ENCODE data around the gene NUMBL. TPM values are rescaled to one million over a fixed set of nuclear protein-coding genes. Genes with fewer than 3 reads are reported as not detected.

NUMBL gene
- total and polyA plus RNA-seq, 4 donors = 9.8 to 95.4 (median 61.0) TPM

GRCh38 chr19:40619333-40620160 lies 70.9 kb downstream of the NUMBL start:
- DNase-seq (no peak), ATAC-seq (ENCODE audit: low FRiP score) (no peak)
- no peak overlapping the region for H3K4me3 ChIP-seq (ENCODE audit: low read length in 2 of 2)
- H3K27ac ChIP-seq (ENCODE audit: low read depth in 1 of 2, low read length in 2 of 2) = no peak overlapping the region
- no peaks in the 10 kb centered on the region for H3K9me3 ChIP-seq (ENCODE audit: control insufficient read depth, low read length)
- peaks cover 0 to 10% of the 10 kb centered on the region in 2 donors for H3K36me3 ChIP-seq (ENCODE audit: control insufficient read depth in 1 of 2, insufficient read depth in 2 of 2, low read length in 1 of 2)
- H3K27me3 ChIP-seq (ENCODE audit: control insufficient read depth in 1 of 2, insufficient read depth in 2 of 2, low read length in 1 of 2) = no peaks in the 10 kb centered on the region
- intact Hi-C loops (cut with DNase I) = no loop called here
- no peaks in the 10 kb centered on the region for H3K4me1 ChIP-seq (ENCODE audit: control insufficient read depth in 1 of 2, insufficient read depth in 2 of 2, low read length in 2 of 2)
- WGBS, 2 donors = 68 to 74% methylated on average over 11 of the region's 11 CpGs

- intact Hi-C loops (cut with DNase I) = no loop called here
- no peaks in the 10 kb centered on the region for H3K4me1 ChIP-seq (ENCODE audit: control insufficient read depth in 1 of 2, insufficient read depth in 2 of 2, low read length in 2 of 2)
Observed at GRCh38 chr19:40617961-40618360, 72.5 kb downstream of the NUMBL start.

GRCh38 chr19:40616941-40617340 lies 73.5 kb downstream of the NUMBL start:
- Histone ChIP-seq H3K27me3 (ENCODE audit: control insufficient read depth in 1 of 2, insufficient read depth in 2 of 2, low read length in 1 of 2) (no peaks in the 10 kb centered on the region), H3K36me3 (ENCODE audit: control insufficient read depth in 1 of 2, insufficient read depth in 2 of 2, low read length in 1 of 2) (peaks cover 0 to 2% of the 10 kb centered on the region in 2 donors), H3K9me3 (ENCODE audit: control insufficient read depth, low read length) (no peaks in the 10 kb centered on the region), H3K27ac (ENCODE audit: low read depth in 1 of 2, low read length in 2 of 2) (no peak overlapping the region), H3K4me3 (ENCODE audit: low read length in 2 of 2) (no peak overlapping the region), H3K4me1 (ENCODE audit: control insufficient read depth in 1 of 2, insufficient read depth in 2 of 2, low read length in 2 of 2) (no peaks in the 10 kb centered on the region)
- DNase-seq (no peak), ATAC-seq (ENCODE audit: low FRiP score) (no peak)
- intact Hi-C loops (cut with DNase I) = no loop called here
- WGBS, 2 donors = 92 to 93% methylated on average over 17 of the region's 17 CpGs

More at GRCh38 chr19:40617961-40618360, 72.5 kb downstream of the NUMBL start:
- no peak overlapping the region for H3K27ac ChIP-seq (ENCODE audit: low read depth in 1 of 2, low read length in 2 of 2)
- peaks cover 0 to 8% of the 10 kb centered on the region in 2 donors for H3K36me3 ChIP-seq (ENCODE audit: control insufficient read depth in 1 of 2, insufficient read depth in 2 of 2, low read length in 1 of 2)
- DNase-seq (no peak), ATAC-seq (ENCODE audit: low FRiP score) (no peak)
- no peaks in the 10 kb centered on the region for H3K9me3 ChIP-seq (ENCODE audit: control insufficient read depth, low read length)
- no peaks in the 10 kb centered on the region for H3K27me3 ChIP-seq (ENCODE audit: control insufficient read depth in 1 of 2, insufficient read depth in 2 of 2, low read length in 1 of 2)
- H3K4me3 ChIP-seq (ENCODE audit: low read length in 2 of 2) = no peak overlapping the region
- 93 to 94% methylated on average over 4 of the region's 4 CpGs for WGBS, 2 donors

GRCh38 chr19:40616178-40616577 lies 74.3 kb downstream of the NUMBL start:
- 82 to 85% methylated on average over 5 of the region's 5 CpGs for WGBS, 2 donors
- H3K4me1 ChIP-seq (ENCODE audit: control insufficient read depth in 1 of 2, insufficient read depth in 2 of 2, low read length in 2 of 2) = no peaks in the 10 kb centered on the region
- ATAC-seq (ENCODE audit: low FRiP score) = no peak
- H3K36me3 ChIP-seq (ENCODE audit: control insufficient read depth in 1 of 2, insufficient read depth in 2 of 2, low read length in 1 of 2) = peaks cover 0 to 2% of the 10 kb centered on the region in 2 donors
- H3K27ac ChIP-seq (ENCODE audit: low read depth in 1 of 2, low read length in 2 of 2) = no peak overlapping the region
- no peaks in the 10 kb centered on the region for H3K9me3 ChIP-seq (ENCODE audit: control insufficient read depth, low read length)
- intact Hi-C loops (cut with DNase I) = no loop called here
- DNase-seq = no peak
- H3K27me3 ChIP-seq (ENCODE audit: control insufficient read depth in 1 of 2, insufficient read depth in 2 of 2, low read length in 1 of 2) = no peaks in the 10 kb centered on the region
- H3K4me3 ChIP-seq (ENCODE audit: low read length in 2 of 2) = no peak overlapping the region

Other genes starting within 250 kb of the NUMBL start
- gene SERTAD3, start 246.3 kb downstream of the NUMBL start, total RNA-seq = 10 to 100 TPM; 34.8 to 46.3 TPM
- gene SERTAD3, start 246.3 kb downstream of the NUMBL start, polyA plus RNA-seq = 10 to 100 TPM; 25.0 to 28.5 TPM
- gene BLVRB, start 224.9 kb downstream of the NUMBL start, total RNA-seq = 10 to 100 TPM; 72.3 to 77.1 TPM
- gene BLVRB, start 224.9 kb downstream of the NUMBL start, polyA plus RNA-seq = 100 to 1,000 TPM in 1 of 2 donors, 10 to 100 TPM in 1; 96.8 to 134 TPM
- gene SPTBN4, start 223.7 kb downstream of the NUMBL start, total RNA-seq = 1 to 10 TPM; 1.3 to 3.6 TPM
- 1 to 10 TPM in 1 of 2 donors, under 1 TPM in 1; 0.25 to 4.1 TPM for gene SPTBN4, start 223.7 kb downstream of the NUMBL start, polyA plus RNA-seq
- gene SHKBP1, start 113.8 kb downstream of the NUMBL start, total RNA-seq = 10 to 100 TPM; 54.0 to 75.3 TPM
- gene SHKBP1, start 113.8 kb downstream of the NUMBL start, polyA plus RNA-seq = 100 to 1,000 TPM in 1 of 2 donors, 10 to 100 TPM in 1; 29.4 to 150 TPM
- gene LTBP4, start 89.3 kb downstream of the NUMBL start, total RNA-seq = 100 to 1,000 TPM; 286 to 725 TPM
- 100 to 1,000 TPM; 140 to 768 TPM for gene LTBP4, start 89.3 kb downstream of the NUMBL start, polyA plus RNA-seq
- gene COQ8B, start 26.2 kb upstream of the NUMBL start, total RNA-seq = 10 to 100 TPM; 26.2 to 39.3 TPM
- gene COQ8B, start 26.2 kb upstream of the NUMBL start, polyA plus RNA-seq = 10 to 100 TPM; 20.5 to 79.8 TPM
- 10 to 100 TPM; 23.9 to 25.7 TPM for gene ITPKC, start 26.5 kb upstream of the NUMBL start, total RNA-seq
- 10 to 100 TPM; 11.1 to 13.8 TPM for gene ITPKC, start 26.5 kb upstream of the NUMBL start, polyA plus RNA-seq
- gene ACTMAP, start 59.8 kb upstream of the NUMBL start, total RNA-seq = 1 to 10 TPM; 4.2 to 6.1 TPM
- 1 to 10 TPM in 1 of 2 donors, under 1 TPM in 1; 0.88 to 3.2 TPM for gene ACTMAP, start 59.8 kb upstream of the NUMBL start, polyA plus RNA-seq
- 10 to 100 TPM; 40.5 to 47.2 TPM for gene SNRPA, start 60.6 kb upstream of the NUMBL start, total RNA-seq
- gene SNRPA, start 60.6 kb upstream of the NUMBL start, polyA plus RNA-seq = 10 to 100 TPM; 26.7 to 49.1 TPM
- gene MIA, start 84.9 kb upstream of the NUMBL start, total RNA-seq = 1 to 10 TPM; 1.7 to 3.6 TPM
- gene MIA, start 84.9 kb upstream of the NUMBL start, polyA plus RNA-seq = not detected
- 10 to 100 TPM; 28.1 to 33.3 TPM for gene RAB4B, start 87.6 kb upstream of the NUMBL start, total RNA-seq
- 10 to 100 TPM; 19.3 to 67.2 TPM for gene RAB4B, start 87.6 kb upstream of the NUMBL start, polyA plus RNA-seq
- 100 to 1,000 TPM in 1 of 2 donors, 10 to 100 TPM in 1; 85.7 to 102 TPM for gene EGLN2, start 108.5 kb upstream of the NUMBL start, total RNA-seq
- 100 to 1,000 TPM in 1 of 2 donors, 10 to 100 TPM in 1; 60.0 to 120 TPM for gene EGLN2, start 108.5 kb upstream of the NUMBL start, polyA plus RNA-seq
- not detected for gene CYP2A6, start 159.8 kb upstream of the NUMBL start, total RNA-seq
- under 1 TPM in 1 of 2 donors, not detected in 1; 0.38 TPM for gene CYP2A6, start 159.8 kb upstream of the NUMBL start, polyA plus RNA-seq
- not detected for gene CYP2A7, start 191.6 kb upstream of the NUMBL start, total RNA-seq
- not detected for gene CYP2A7, start 191.6 kb upstream of the NUMBL start, polyA plus RNA-seq